ENCODE measurements around the gene EYA3.

Gene EYA3

GRCh38 chr1:28112388-28113241 is 24.2 kb upstream of the EYA3 start:
- FAIRE-seq: no peak

GRCh38 chr1:28111157-28111556 is 22.7 kb upstream of the EYA3 start:
- no peak for FAIRE-seq

GRCh38 chr1:28110555-28110954 is 22.1 kb upstream of the EYA3 start:
- no peak for FAIRE-seq

GRCh38 chr1:28109639-28110038 is 21.2 kb upstream of the EYA3 start:
- FAIRE-seq: no peak

- FAIRE-seq: no peak
Measured at GRCh38 chr1:28108001-28108400, 19.6 kb upstream of the EYA3 start.

- no peak for FAIRE-seq
Measured at GRCh38 chr1:28104866-28105467, 16.6 kb upstream of the EYA3 start.

GRCh38 chr1:28102189-28102588 is 13.8 kb upstream of the EYA3 start:
- FAIRE-seq: no peak

GRCh38 chr1:28099050-28099769 is 10.8 kb upstream of the EYA3 start:
- FAIRE-seq: no peak

GRCh38 chr1:28097100-28097472 is 8.7 kb upstream of the EYA3 start:
- FAIRE-seq: no peak

- no peak for FAIRE-seq
Measured at GRCh38 chr1:28096210-28097099, 8.0 kb upstream of the EYA3 start.

- FAIRE-seq: no peak
Measured at GRCh38 chr1:28091043-28091781, 2.8 kb upstream of the EYA3 start.

GRCh38 chr1:28087614-28088167 is 719 bp downstream of the EYA3 start:
- no peak for FAIRE-seq

- no peak for FAIRE-seq
Measured at GRCh38 chr1:28086651-28087050, 1.8 kb downstream of the EYA3 start.

- FAIRE-seq: no peak
Measured at GRCh38 chr1:28085129-28085528, 3.3 kb downstream of the EYA3 start.

GRCh38 chr1:28083876-28084275 is 4.5 kb downstream of the EYA3 start:
- no peak for FAIRE-seq

- FAIRE-seq: no peak
Measured at GRCh38 chr1:28078680-28079626, 9.5 kb downstream of the EYA3 start.

- FAIRE-seq: no peak
Measured at GRCh38 chr1:28078262-28078661, 10.1 kb downstream of the EYA3 start.

GRCh38 chr1:28074892-28075511 is 13.4 kb downstream of the EYA3 start:
- FAIRE-seq: no peak

- FAIRE-seq: no peak
Measured at GRCh38 chr1:28073867-28074266, 14.5 kb downstream of the EYA3 start.

GRCh38 chr1:28071813-28072212 is 16.6 kb downstream of the EYA3 start:
- FAIRE-seq: no peak
